ENCODE measurements around the gene KCNK13. TPM values are rescaled to one million over a fixed set of nuclear protein-coding genes. Genes with fewer than 3 reads are reported as not detected.

The KCNK13 gene
- total RNA-seq, 1 donor from 2014 or later: 0.09 TPM

GRCh38 chr14:90126260-90126659, 64.5 kb downstream of the KCNK13 start:
- intact Hi-C loops (cut with micrococcal nuclease): no loop called here

- intact Hi-C loops (cut with micrococcal nuclease): no loop called here
Observed at GRCh38 chr14:90132821-90133570, 71.2 kb downstream of the KCNK13 start.

GRCh38 chr14:90136904-90137303, 75.1 kb downstream of the KCNK13 start:
- intact Hi-C loops (cut with micrococcal nuclease): no loop called here

GRCh38 chr14:90137807-90138206, 76.0 kb downstream of the KCNK13 start:
- intact Hi-C loops (cut with micrococcal nuclease): no loop called here

GRCh38 chr14:90139199-90139598, 77.4 kb downstream of the KCNK13 start:
- intact Hi-C loops (cut with micrococcal nuclease): no loop called here

GRCh38 chr14:90140298-90140955, 78.6 kb downstream of the KCNK13 start:
- intact Hi-C loops (cut with micrococcal nuclease): no loop called here

- intact Hi-C loops (cut with micrococcal nuclease): no loop called here
Observed at GRCh38 chr14:90140956-90141316, 79.1 kb downstream of the KCNK13 start.

GRCh38 chr14:90153429-90153828, 91.6 kb downstream of the KCNK13 start:
- intact Hi-C loops (cut with micrococcal nuclease): no loop called here

- intact Hi-C loops (cut with micrococcal nuclease): no loop called here
Observed at GRCh38 chr14:90154110-90154509, 92.3 kb downstream of the KCNK13 start.

GRCh38 chr14:90159146-90159545, 97.4 kb downstream of the KCNK13 start:
- intact Hi-C loops (cut with micrococcal nuclease): no loop called here

- intact Hi-C loops (cut with micrococcal nuclease): no loop called here
Observed at GRCh38 chr14:90159688-90160087, 97.9 kb downstream of the KCNK13 start.

GRCh38 chr14:90161129-90161528, 99.3 kb downstream of the KCNK13 start:
- intact Hi-C loops (cut with micrococcal nuclease): no loop called here

GRCh38 chr14:90168425-90169105, 106.8 kb downstream of the KCNK13 start:
- intact Hi-C loops (cut with micrococcal nuclease): no loop called here

- intact Hi-C loops (cut with micrococcal nuclease): no loop called here
Observed at GRCh38 chr14:90175631-90176030, 113.8 kb downstream of the KCNK13 start.

GRCh38 chr14:90177539-90178189, 115.9 kb downstream of the KCNK13 start:
- intact Hi-C loops (cut with micrococcal nuclease): no loop called here

GRCh38 chr14:90179357-90179756, 117.6 kb downstream of the KCNK13 start:
- intact Hi-C loops (cut with micrococcal nuclease): no loop called here

GRCh38 chr14:90179809-90180779, 118.3 kb downstream of the KCNK13 start:
- intact Hi-C loops (cut with micrococcal nuclease): no loop called here

- intact Hi-C loops (cut with micrococcal nuclease): no loop called here
Observed at GRCh38 chr14:90184094-90184493, 122.3 kb downstream of the KCNK13 start.

- intact Hi-C loops (cut with micrococcal nuclease): no loop called here
Observed at GRCh38 chr14:90184571-90185266, 122.9 kb downstream of the KCNK13 start.

GRCh38 chr14:90188588-90188987, 126.8 kb downstream of the KCNK13 start:
- intact Hi-C loops (cut with micrococcal nuclease): no loop called here
